ENCODE measurements around the gene GATAD2A.

DNA sequence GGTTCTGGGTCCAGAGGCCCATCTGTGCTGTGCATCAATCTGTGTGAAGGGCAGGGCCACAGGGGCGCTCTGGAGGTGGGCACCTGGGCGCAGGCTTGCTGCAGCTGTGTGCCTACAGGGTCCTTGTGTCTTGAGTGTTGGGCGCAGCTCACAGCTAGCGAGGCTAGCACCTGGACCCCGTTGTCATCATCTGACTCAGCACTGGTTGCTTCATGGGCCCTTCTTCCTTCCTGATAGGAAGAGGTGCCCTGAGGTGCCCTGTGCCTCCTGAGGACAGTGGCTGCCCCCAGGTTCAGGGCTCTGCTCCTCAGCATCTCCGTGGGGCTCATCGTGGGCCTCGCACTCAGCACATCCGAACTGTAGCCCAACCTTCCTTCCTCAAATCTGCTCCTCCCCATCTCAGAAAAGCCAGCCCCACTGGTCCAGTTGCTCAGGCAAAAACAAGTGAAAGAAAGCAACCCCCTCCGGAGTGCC lies 54.8 kb downstream of the GATAD2A start:
- TF ChIP-seq GATA2 (IDR thresholded peaks at IDR 0.05; ENCODE audit: low read depth, low read length) (no peak), GATA3 (IDR thresholded peaks at IDR 0.05; ENCODE audit: low read depth, low read length) (no peak)

All from SH-SY5Y (cell line).